ENCODE results near the gene ZNF609.
"Not testable (repeated sequence)": the region's sequence is repeated elsewhere in the genome, so short reads cannot be mapped to it uniquely, and the experiment has no call there.

Gene ZNF609

DNA sequence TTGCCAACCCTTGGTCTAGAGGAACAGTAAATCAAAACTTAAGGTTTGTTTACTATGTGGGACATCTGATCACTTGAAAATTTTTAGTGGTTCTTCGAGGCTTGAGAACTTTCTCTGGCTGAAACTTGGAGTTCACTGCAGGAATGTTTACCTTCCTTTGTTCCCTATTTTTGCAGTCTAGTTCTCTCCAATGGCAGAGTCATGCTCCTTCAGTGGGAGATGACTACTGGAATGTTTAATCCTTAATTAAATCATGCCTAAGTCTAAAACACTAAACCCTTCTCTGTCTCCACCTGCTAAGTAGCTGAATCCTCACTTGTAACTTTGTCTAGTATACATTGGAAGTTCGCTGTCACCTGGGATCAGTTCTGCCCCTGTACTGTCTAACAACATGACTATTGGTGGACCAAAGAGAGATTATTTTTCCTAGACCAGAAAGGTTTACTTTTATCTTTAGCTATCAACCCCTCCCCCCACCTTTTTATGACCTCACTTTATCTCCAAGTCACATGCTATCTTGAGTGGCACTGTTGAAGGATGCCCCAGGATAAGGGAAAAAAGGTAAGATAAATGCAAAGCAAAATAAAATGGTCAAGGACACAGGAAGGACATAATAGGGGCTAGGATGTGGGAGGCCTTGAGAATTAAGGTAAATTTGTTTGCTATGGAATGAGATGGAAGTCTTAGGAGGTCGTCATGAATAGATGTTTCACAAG lies 1.2 kb upstream of the ZNF609 start:
- DNase-seq = no peak

DNA sequence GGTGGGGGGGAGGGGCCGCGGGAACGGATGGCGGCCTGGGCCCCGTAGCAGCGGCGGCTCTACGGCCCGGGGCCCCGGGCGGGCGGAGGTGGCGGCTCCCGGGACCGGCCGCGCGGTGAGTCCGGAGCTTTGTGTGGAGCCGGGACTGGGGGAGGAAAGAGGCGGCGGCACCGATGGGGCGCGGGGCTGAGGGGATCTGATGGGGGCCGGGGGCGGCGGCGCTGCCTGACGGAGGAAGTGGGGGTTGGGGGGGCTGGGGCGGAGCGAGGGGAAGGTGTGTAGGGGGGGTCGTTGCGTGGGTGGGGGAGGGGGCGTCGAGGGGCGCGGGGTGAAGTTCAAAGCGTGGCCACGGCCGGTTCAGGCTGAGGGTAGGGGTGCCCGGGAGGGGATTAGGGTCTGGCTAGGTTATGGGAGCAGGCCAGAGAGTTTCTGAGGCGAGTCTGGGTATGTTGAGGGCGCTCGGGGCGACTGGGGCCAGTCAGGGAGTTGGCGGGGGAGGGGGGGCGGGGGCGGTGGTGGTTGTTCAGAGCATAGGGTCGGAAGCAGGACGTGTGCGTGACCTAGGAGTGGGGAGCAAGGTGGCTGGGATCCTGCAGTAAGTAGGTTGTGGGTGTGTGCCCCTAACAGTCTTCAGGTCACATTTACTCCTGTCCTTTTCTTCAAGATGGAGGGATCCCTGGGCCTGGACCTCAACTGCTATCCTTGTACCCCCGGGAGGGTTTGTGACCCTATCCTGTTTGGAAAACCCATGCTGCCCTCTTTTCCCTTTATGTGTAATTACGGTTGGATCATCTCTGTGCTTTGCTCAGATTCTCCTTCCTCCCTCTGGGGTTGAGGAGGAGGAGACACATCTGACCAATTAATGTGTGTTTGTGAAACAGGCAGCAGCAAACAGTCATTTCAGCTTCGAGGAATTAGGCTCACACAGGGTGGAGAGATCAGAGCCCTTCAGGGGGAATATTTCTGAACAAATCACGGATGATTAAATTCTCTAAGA lies 644 bp downstream of the ZNF609 start:
- no peak for DNase-seq

DNA sequence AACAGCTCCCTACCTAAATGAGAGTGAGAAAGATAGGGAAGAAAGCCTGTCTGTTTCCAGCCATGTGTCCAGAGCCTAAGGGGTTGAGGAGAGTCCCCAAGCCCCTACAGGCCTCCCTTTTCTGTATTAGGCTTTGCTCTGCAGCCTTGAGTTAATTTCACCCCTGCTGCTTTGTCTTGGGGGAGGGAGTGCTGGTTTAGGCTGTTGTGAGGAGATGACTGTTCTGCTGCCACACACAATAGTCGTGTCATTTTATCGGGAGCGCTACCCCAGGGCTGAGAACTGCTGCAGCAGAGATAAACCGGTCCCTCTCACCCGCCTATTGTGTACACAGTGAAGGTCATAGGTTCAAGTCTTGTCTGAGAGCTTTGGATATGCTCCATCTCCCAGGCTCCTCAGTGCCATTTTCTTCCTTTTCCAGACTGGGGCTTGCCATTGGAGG lies 1.4 kb downstream of the ZNF609 start:
- no peak for DNase-seq

- no peak for DNase-seq
Observed at GRCh38 chr15:64462492-64462891, 2.1 kb downstream of the ZNF609 start.

DNA sequence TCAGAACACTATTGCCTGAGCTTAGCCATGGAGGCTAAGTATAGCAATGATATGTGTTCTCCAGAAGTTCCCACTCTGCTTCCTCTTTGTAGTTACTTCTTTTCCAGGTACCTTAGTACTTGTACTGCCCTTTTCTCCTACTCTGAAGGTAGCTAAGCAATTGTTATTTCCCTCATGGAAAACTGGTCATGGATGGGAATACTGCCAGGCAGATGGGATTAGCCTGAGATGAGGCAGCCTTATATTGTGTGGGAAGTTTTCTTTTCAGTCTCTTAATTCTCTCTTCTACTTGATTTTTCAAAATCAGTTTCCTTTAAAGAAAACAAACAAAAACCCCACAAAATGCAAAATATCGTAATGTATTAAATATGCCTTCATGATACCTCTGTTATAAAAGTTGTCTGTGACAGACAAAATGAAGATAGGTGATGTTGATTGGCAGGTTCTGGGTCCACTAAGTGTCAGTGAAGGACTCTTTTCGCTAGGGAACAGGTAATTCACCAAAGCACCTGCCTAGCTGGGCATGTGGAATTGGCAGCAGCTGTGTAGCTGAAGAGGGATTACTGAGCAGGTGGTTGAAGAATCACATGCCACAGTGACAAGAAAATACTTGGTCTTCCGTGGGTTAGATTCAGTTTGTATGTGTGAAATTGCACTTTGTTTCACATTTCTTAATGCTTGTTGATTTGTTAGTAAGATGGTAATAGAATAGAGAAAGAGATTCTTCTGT lies 4.1 kb downstream of the ZNF609 start:
- DNase-seq = no peak

DNA sequence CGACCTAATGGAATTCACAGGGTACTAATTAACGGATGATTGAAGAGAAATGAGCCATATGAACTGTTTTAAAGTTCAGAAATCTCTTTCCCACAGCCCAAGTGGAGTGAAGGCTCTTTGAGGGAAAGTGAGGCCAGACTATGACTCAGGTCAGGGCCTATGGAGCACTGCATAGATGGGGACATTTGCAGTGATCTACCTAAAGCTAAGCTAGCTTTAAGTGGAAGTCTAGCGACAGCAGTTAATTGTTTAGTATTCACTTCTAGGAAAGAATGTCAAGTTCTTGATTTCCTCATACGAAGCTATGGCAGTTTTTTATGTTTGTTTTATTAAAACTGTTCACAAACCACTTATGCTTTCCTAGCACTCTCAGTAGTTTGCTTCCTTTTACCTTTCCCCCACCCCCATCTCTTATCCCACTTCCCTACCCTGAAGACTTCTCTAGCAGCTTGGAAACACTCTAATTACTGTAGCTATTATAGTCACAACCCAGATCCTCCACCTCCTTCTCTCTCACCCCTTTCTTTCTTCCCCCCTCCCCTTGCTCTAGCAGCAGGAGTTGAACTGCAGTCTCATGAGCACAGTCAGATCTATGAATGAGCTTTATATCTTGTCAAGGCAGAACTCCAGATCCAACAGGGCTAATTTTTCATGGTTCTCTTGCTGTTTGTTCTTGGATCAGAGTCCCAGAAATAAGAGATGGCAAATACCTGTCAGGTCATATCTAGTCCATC lies 6.2 kb downstream of the ZNF609 start:
- no peak for DNase-seq

- DNase-seq = no peak
Observed at GRCh38 chr15:64472161-64472560, 11.8 kb downstream of the ZNF609 start.

GRCh38 chr15:64474846-64475245 lies 14.5 kb downstream of the ZNF609 start:
- DNase-seq = no peak

GRCh38 chr15:64476550-64476949 lies 16.2 kb downstream of the ZNF609 start:
- DNase-seq = no peak

DNA sequence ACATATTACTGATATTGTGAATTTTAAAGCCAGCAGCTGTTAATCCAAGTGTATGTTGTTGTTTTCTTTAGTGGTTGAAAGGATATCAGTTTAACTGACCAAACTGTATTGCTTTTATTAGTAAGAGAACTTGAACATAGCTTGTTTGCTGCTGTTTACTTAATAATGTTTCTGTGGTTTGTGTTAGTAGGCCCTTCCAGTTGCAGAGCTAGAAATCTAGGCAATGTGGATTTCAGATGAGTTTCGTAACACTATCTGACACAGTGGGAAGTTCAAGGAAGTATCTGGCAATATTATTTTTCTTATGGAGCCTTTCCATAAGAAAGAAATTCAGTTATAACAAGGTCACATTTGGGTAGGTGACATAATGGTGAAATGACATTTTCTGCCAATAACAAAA lies 18.5 kb downstream of the ZNF609 start:
- DNase-seq = no peak

GRCh38 chr15:64480891-64481290 lies 20.5 kb downstream of the ZNF609 start:
- DNase-seq = no peak

DNA sequence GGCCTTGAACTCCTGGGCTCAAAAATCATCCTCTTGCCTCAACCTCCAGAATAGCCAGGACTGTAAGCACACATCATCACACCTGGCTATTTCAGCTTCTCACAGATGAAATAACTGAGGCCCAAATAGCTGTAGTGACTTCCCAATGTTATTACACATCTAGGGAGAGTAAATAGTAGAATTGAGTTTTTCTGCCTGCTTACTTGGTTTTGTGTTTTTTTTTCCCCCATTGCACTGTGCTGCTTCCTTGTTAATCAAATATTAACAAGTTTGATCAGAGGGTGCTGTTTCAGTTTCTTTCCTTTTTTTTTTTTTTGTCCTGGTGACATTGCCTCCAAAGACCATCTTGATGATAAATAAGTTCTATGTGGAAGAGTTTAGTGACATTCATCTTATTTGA lies 23.4 kb downstream of the ZNF609 start:
- no peak for DNase-seq

GRCh38 chr15:64485796-64486195 lies 25.4 kb downstream of the ZNF609 start:
- DNase-seq = no peak

DNA sequence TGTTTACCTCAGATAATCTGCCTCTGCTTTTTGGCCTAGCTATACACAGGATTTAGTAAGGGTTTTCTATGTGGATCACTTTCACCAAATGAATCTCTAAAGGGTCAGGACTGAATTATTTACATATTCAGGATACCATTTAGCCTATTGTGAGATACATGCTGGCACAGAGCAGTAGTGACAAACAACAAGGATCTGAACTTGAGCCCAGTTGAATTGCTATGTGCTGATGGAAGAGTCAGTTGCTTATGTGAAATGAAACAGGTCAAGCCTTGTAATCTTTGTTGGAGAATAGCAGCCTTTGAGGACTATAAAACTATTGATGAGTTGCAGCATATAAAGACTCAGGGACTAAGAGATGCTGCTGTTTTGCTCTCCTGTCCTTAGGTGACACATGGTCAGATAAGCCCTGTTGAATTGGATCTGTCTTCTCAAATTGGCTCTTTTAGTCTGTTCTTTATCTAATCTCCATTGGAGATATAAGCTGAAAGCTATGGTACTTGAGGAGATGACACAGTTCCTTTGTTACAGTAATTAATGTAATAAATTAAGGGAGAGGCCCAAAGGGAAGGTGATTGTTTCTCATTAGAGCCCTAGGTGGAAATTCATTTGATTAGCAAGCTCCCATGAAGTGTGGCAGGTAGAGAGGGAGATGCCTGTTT lies 30.4 kb downstream of the ZNF609 start:
- no peak for DNase-seq

DNA sequence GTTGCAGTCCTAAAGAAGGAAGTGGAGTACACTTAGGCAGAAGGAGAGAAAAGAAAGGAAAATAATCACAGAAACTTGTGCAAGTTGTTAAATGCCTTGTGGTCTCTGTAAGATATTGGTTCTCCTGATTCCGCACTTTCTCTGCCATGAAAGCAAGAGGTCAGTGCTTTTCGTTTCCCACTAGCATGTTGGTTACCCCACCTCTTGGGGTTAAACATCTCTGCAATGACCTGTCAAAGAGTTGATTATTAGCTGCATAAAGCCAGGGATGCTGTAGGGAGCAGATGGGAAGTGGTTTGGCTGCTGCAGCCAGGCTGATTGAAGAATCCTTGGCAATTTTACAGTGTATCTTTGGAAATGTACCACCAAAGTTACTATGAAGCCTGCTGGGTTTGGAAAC lies 33.3 kb downstream of the ZNF609 start:
- no peak for DNase-seq

- DNase-seq = not testable (repeated sequence)
Observed at GRCh38 chr15:64495968-64496367, 35.6 kb downstream of the ZNF609 start.

DNA sequence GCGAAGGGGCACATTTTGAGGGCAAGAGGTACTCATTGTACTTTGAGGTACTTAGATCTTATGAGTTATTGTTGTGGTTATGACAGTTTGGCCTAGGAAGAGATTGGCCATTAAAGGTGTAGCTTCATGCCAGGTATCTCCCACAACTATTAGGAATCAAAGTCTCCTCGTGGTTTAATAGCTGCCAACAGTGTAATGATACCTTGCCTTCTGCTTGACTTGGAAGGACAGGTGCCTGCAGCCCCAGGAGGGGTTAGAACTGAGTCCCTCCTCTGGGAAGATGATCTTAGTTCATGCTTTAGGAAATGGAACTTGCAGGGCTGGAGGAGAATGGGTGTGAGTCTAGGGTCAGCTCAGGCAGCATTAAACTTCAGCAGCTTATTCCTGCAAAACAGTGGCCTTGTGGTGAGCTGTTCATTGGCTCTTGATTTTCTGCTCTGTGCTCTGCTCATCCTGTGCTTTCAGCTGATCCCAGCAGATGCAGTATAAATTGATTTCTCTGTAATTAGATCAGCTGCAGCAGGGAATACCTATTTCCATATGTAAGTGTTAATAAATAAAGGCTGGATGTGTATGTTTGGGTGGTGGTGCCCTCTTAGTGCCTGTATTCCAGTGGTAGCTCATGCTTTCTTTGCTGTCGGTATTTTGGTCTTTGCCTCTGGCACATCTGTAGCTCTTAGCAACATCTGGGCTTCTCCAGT lies 40.5 kb downstream of the ZNF609 start:
- no peak for DNase-seq

DNA sequence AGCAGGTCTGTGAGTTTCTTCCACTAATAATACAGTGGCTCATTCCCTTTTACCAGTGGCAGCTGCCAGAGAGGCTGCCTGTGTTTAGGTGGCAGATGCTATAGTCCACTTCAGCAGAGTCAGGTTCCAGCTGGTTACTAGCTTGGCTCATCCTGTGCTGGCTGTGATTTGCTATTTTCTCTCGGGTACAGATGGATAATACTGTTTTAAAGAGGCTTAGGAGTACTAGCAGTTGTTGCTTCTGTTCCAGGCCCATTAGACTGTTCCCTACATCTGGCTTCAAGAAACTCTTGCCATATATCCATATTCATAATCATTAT lies 41.0 kb downstream of the ZNF609 start:
- DNase-seq = no peak

DNA sequence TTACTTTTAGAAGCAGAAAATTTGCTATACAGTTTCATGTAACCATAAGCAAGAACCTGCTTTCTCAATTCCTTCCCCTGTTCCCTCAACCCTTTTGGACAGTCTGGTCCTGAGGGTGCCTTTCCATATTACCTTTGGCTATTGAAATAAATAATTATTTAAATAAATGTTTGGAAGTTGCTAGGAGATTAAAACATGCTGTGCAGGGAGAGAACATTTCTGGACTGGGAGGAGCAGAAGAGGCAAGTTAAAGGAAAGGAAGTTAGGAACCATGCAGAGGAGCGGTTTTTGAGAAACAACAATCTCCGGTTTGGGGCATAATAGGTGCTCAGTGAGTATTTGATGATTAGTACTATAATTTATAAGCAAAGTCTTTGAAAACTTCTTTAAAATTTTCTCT lies 41.8 kb downstream of the ZNF609 start:
- no peak for DNase-seq

GRCh38 chr15:64502551-64502950 lies 42.2 kb downstream of the ZNF609 start:
- no peak for DNase-seq

GRCh38 chr15:64503197-64503596 lies 42.8 kb downstream of the ZNF609 start:
- DNase-seq = peak; percentile 9

- no peak for DNase-seq
Observed at GRCh38 chr15:64503640-64504039, 43.3 kb downstream of the ZNF609 start.

All from NCI-H187 treated with DMSO at 0.1 percent for 48 hours (cell line).